ENCODE data around the gene MTREX. TPM values are rescaled to one million over a fixed set of nuclear protein-coding genes. Genes with fewer than 3 reads are reported as not detected.
"Not testable (repeated sequence)": the region's sequence is repeated elsewhere in the genome, so short reads cannot be mapped to it uniquely, and the experiment has no call there.

Gene MTREX
- total RNA-seq, 2 donors from 2014 or later: 61.0 to 73.7 TPM

DNA sequence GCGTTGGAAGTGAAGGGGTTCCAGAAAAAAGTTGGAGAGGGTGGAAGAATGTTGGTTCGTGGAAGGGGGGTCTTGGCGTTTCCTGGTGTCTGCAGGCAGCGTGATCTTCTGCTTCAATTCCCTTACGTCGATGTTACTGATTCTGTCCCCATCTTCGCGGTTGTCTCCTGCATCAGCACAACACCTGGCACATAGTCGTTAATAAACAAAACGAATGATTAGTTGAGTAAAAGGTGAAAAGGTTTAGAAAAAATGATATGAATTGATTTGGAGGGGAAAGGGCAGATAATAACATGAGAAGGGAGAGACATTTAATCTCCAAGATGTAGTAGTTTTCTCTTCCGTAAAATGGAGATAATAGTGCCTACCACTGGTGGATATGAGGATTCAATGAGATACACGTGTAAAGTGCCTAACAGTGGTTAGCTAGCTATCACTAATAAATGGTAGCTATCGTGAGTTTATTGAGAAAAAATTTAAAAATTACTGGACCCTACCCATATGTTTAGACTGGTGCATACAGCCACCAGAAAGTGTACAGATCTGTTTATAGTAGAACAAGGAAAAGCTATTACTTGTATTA lies 556 bp downstream of the MTREX start:
- DNase-seq: no peak
- peak; percentile 17 for ATAC-seq

GRCh38 chr5:55313870-55314617 lies 6.3 kb downstream of the MTREX start:
- no peak for ATAC-seq
- H3K27ac Mint-ChIP-seq: peak overlapping the region; percentile 57

More for the DNA sequence above, 556 bp downstream of the MTREX start:
- peaks cover 2% of the 10 kb centered on the region for H3K36me3 Mint-ChIP-seq (ENCODE audit: low read depth)
- no peaks in the 10 kb centered on the region for H3K27me3 Mint-ChIP-seq
- no peak overlapping the region for H3K27ac Mint-ChIP-seq
- H3K9me3 ChIP-seq (ENCODE audit: control insufficient read depth, low read length, poor library complexity, severe bottlenecking): no peaks in the 10 kb centered on the region
- peaks cover 17% of the 10 kb centered on the region for H3K4me1 Mint-ChIP-seq
- H3K4me3 Mint-ChIP-seq: no peak overlapping the region

DNA sequence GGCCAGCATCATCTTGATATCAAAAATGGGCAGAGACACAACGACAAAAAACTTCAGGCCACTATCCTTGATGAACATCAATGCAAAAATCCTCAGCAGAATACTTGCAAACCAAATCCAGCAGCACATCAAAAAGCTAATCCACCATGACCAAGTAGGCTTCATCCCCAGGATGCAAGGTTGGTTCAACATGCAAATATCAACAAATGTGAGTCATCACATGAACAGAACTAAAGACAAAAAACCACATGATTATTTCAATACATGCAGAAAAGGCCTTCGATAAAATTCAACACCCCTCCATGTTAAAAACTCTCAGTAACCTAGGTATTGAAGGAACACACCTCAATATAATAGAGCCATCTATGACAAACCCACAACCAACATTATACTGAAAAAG lies 8.5 kb downstream of the MTREX start:
- ATAC-seq (no peak), DNase-seq (no peak)
- Mint-ChIP-seq H3K27me3 (no peaks in the 10 kb centered on the region), H3K27ac (peak overlapping the region; percentile 41), H3K4me3 (peak overlapping the region; percentile 19), H3K36me3 (ENCODE audit: low read depth) (peaks cover 4% of the 10 kb centered on the region), H3K4me1 (peaks cover 36% of the 10 kb centered on the region)
- no peaks in the 10 kb centered on the region for H3K9me3 ChIP-seq (ENCODE audit: control insufficient read depth, low read length, poor library complexity, severe bottlenecking)

More at GRCh38 chr5:55313870-55314617, 6.3 kb downstream of the MTREX start:
- H3K9me3 ChIP-seq (ENCODE audit: control insufficient read depth, low read length, poor library complexity, severe bottlenecking): no peaks in the 10 kb centered on the region
- Mint-ChIP-seq H3K27me3 (no peaks in the 10 kb centered on the region), H3K36me3 (ENCODE audit: low read depth) (peaks cover 5% of the 10 kb centered on the region), H3K4me3 (peak overlapping the region; percentile 21), H3K4me1 (peaks cover 37% of the 10 kb centered on the region)
- no peak for DNase-seq

DNA sequence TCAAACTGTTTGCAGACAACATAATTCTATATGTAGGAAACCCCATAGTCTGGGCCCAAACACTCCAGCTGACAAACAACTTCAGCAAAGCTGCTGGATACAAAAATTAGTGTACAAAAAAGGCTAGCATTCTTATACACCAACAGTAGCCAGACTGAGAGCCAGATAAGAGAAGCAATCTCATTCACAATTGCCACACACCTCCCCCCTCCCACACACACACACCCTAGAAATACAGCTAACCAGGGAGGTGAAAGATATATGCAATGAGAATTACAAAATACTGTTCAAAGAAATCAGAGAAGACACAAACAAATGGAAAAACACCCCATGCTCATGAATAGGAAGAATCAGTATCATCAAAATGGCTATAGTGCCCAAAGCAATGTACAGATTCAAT lies 9.0 kb downstream of the MTREX start:
- Mint-ChIP-seq H3K4me3 (no peak overlapping the region), H3K27ac (peak overlapping the region; percentile 41), H3K27me3 (no peaks in the 10 kb centered on the region), H3K36me3 (ENCODE audit: low read depth) (peaks cover 2% of the 10 kb centered on the region), H3K4me1 (peaks cover 33% of the 10 kb centered on the region)
- no peak for DNase-seq
- no peak for ATAC-seq
- H3K9me3 ChIP-seq (ENCODE audit: control insufficient read depth, low read length, poor library complexity, severe bottlenecking): no peaks in the 10 kb centered on the region

DNA sequence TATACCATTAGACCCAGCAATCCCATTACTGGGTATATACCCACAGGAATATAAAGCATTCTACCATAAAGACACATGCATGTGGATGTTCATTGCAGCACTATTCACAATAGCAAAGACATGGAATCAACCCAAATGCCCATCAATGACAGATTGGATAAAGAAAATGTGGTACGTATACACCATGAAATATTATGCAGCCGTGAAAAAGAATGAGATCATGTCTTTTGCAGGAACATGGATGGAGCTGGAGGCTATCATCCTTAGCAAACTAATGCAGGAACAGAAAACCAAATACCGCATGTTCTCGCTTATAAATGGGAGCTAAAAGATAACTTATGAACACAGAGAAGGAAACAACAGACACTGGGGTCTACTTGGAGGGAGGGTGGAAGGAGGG lies 10.4 kb downstream of the MTREX start:
- not testable (repeated sequence) for H3K27me3 Mint-ChIP-seq; H3K27ac Mint-ChIP-seq; H3K9me3 ChIP-seq (ENCODE audit: control insufficient read depth, low read length, poor library complexity, severe bottlenecking); H3K4me3 Mint-ChIP-seq; ATAC-seq; DNase-seq; H3K36me3 Mint-ChIP-seq (ENCODE audit: low read depth)
- H3K4me1 Mint-ChIP-seq: peaks cover 28% of the 10 kb centered on the region

DNA sequence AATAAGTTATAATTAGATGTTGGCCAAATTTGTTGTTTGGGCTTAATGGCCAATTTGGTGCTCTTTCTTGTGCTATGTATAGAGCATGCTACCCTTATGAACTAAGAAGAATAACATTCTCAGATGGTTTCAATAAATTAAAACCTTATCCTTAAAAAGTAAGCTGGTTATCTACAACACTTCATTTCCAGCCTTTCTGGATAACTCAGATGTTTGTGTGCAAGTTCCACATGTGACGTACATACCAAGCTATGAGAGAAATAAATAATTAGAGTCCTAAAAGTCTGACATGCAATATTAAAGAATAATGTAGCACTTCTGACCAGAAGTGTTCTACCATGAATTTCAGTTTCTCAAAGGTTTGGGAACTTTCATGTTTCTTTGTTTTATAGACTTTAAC lies 11.7 kb downstream of the MTREX start:
- Mint-ChIP-seq H3K36me3 (ENCODE audit: low read depth) (peaks cover 2% of the 10 kb centered on the region), H3K27ac (no peak overlapping the region), H3K4me3 (no peak overlapping the region), H3K4me1 (peaks cover 19% of the 10 kb centered on the region), H3K27me3 (no peaks in the 10 kb centered on the region)
- ATAC-seq (no peak), DNase-seq (no peak)
- no peaks in the 10 kb centered on the region for H3K9me3 ChIP-seq (ENCODE audit: control insufficient read depth, low read length, poor library complexity, severe bottlenecking)

- no peak overlapping the region for H3K27ac Mint-ChIP-seq
Measured at GRCh38 chr5:55320571-55320970, 12.8 kb downstream of the MTREX start.

DNA sequence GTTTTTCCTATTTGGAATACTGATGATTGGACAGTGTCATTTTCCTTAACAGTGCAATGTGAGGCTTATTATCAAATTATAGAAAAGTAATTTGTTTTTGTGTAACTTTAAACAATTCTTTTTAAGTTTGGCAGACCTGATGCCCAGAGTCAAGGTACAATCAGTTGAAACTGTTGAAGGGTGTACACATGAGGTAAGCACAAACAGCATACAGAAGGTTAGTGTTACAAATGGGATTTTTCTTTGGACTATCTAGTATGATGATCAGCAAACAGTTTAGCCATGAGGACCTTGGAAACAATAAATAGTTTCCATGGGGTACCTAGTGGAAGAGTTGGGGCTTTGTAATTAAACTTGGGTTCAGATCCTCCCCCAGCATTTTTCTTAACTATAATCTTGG lies 16.2 kb downstream of the MTREX start:
- H3K9me3 ChIP-seq (ENCODE audit: control insufficient read depth, low read length, poor library complexity, severe bottlenecking): no peaks in the 10 kb centered on the region
- H3K4me1 Mint-ChIP-seq: peaks cover 16% of the 10 kb centered on the region
- H3K27me3 Mint-ChIP-seq: no peaks in the 10 kb centered on the region
- DNase-seq (no peak), ATAC-seq (no peak)
- H3K36me3 Mint-ChIP-seq (ENCODE audit: low read depth): no peaks in the 10 kb centered on the region
- no peak overlapping the region for H3K4me3 Mint-ChIP-seq
- H3K27ac Mint-ChIP-seq: no peak overlapping the region

More at GRCh38 chr5:55320571-55320970, 12.8 kb downstream of the MTREX start:
- ATAC-seq: no peak
- DNase-seq: no peak
- Mint-ChIP-seq H3K4me1 (peaks cover 17% of the 10 kb centered on the region), H3K4me3 (no peak overlapping the region), H3K36me3 (ENCODE audit: low read depth) (peaks cover 2% of the 10 kb centered on the region), H3K27me3 (no peaks in the 10 kb centered on the region)
- no peaks in the 10 kb centered on the region for H3K9me3 ChIP-seq (ENCODE audit: control insufficient read depth, low read length, poor library complexity, severe bottlenecking)

DNA sequence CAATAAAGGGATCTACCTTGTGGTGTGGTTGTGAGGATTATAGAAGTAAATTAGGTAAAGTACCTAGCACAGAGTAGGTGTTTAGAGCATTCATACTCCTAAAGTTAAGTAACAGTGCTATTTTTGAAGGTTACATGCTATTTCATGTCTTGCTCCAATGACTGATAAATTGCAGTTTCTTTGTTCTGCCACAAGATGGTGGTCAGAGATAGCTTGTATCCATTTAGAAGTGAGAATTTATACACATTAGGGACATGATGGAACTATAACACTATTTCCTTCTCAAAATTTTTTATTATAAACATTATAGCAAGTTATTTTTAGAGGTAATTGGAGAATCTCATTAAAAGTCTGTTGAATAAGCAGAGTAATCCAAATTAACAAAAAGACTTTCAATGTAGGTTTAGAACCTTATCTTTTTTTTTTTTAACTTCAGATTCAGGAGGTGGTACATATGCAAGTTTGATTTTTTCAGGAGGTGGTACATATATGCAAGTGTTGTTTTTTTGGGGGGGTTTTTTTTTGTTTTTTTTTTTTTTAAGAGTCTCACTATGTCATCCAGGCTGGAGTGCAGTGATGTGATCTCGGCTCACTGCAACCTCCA lies 17.1 kb downstream of the MTREX start:
- H3K4me3 Mint-ChIP-seq: no peak overlapping the region
- DNase-seq (no peak), ATAC-seq (peak; percentile 81)
- H3K4me1 Mint-ChIP-seq: peaks cover 14% of the 10 kb centered on the region
- H3K27me3 Mint-ChIP-seq: no peaks in the 10 kb centered on the region
- no peaks in the 10 kb centered on the region for H3K9me3 ChIP-seq (ENCODE audit: control insufficient read depth, low read length, poor library complexity, severe bottlenecking)
- no peaks in the 10 kb centered on the region for H3K36me3 Mint-ChIP-seq (ENCODE audit: low read depth)
- no peak overlapping the region for H3K27ac Mint-ChIP-seq

GRCh38 chr5:55325621-55326020 lies 17.8 kb downstream of the MTREX start:
- ATAC-seq (no peak), DNase-seq (no peak)
- no peaks in the 10 kb centered on the region for H3K9me3 ChIP-seq (ENCODE audit: control insufficient read depth, low read length, poor library complexity, severe bottlenecking)
- peak overlapping the region; percentile 32 for H3K27ac Mint-ChIP-seq
- no peak overlapping the region for H3K4me3 Mint-ChIP-seq
- no peaks in the 10 kb centered on the region for H3K27me3 Mint-ChIP-seq
- peaks cover 4% of the 10 kb centered on the region for H3K36me3 Mint-ChIP-seq (ENCODE audit: low read depth)
- peaks cover 19% of the 10 kb centered on the region for H3K4me1 Mint-ChIP-seq

DNA sequence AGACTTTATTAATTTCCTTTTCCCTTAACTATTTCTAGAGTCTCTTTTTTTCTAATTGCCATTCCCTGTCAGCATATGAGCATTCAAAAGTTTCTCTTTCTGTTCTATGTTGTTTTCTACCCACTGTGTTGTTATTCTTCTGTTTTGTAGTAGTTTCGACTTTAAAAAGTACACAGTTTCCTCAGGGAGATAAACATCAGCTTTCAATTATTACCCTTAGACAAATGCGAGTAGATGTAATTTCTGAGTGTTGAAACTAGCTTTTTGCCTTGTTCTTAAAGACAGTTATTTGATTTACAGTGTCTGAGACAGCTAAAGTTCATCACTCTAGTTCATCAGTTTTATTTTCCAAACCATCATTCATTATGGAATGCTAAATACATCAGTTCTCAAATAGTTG lies 19.5 kb downstream of the MTREX start:
- Mint-ChIP-seq H3K4me3 (no peak overlapping the region), H3K36me3 (ENCODE audit: low read depth) (peaks cover 6% of the 10 kb centered on the region), H3K4me1 (peaks cover 21% of the 10 kb centered on the region), H3K27ac (peak overlapping the region; percentile 37), H3K27me3 (no peaks in the 10 kb centered on the region)
- ATAC-seq (no peak), DNase-seq (no peak)
- no peaks in the 10 kb centered on the region for H3K9me3 ChIP-seq (ENCODE audit: control insufficient read depth, low read length, poor library complexity, severe bottlenecking)

GRCh38 chr5:55331321-55331720 lies 23.5 kb downstream of the MTREX start:
- no peaks in the 10 kb centered on the region for H3K9me3 ChIP-seq (ENCODE audit: control insufficient read depth, low read length, poor library complexity, severe bottlenecking)
- peak overlapping the region; percentile 56 for H3K27ac Mint-ChIP-seq
- no peak for DNase-seq
- H3K4me3 Mint-ChIP-seq: no peak overlapping the region
- peaks cover 21% of the 10 kb centered on the region for H3K4me1 Mint-ChIP-seq
- peaks cover 6% of the 10 kb centered on the region for H3K36me3 Mint-ChIP-seq (ENCODE audit: low read depth)
- no peaks in the 10 kb centered on the region for H3K27me3 Mint-ChIP-seq
- no peak for ATAC-seq

- no peaks in the 10 kb centered on the region for H3K9me3 ChIP-seq (ENCODE audit: control insufficient read depth, low read length, poor library complexity, severe bottlenecking)
- DNase-seq (no peak), ATAC-seq (no peak)
- Mint-ChIP-seq H3K27ac (no peak overlapping the region), H3K27me3 (no peaks in the 10 kb centered on the region), H3K4me3 (no peak overlapping the region), H3K4me1 (peaks cover 18% of the 10 kb centered on the region), H3K36me3 (ENCODE audit: low read depth) (peaks cover 6% of the 10 kb centered on the region)
Measured at GRCh38 chr5:55333017-55333416, 25.2 kb downstream of the MTREX start.
